HG03280 (cell line): Measurements from ENCODE around the gene STUM.
"Not testable (repeated sequence)": the region's sequence is repeated elsewhere in the genome, so short reads cannot be mapped to it uniquely, and the experiment has no call there.

Source experiments
- ATAC-seq: cut with Tn5 transposase; IDR thresholded peaks from one replicate; pipeline ENCODE4 v1.9.1; 2021; ENCODE audit warnings: mild to moderate bottlenecking, moderate library complexity; ENCODE audit not compliant: unreplicated experiment

STUM gene

GRCh38 chr1:226635456-226635941, 86.9 kb downstream of the STUM start:
- ATAC-seq = no peak

- no peak for ATAC-seq
Observed at GRCh38 chr1:226636847-226637096, 88.2 kb downstream of the STUM start.

- ATAC-seq = no peak
Observed at GRCh38 chr1:226637147-226637935, 88.8 kb downstream of the STUM start.

- ATAC-seq = no peak
Observed at GRCh38 chr1:226638001-226638601, 89.5 kb downstream of the STUM start.

GRCh38 chr1:226638608-226639007, 90.0 kb downstream of the STUM start:
- ATAC-seq = no peak

- not testable (repeated sequence) for ATAC-seq
Observed at GRCh38 chr1:226639206-226639605, 90.6 kb downstream of the STUM start.

- ATAC-seq = no peak
Observed at GRCh38 chr1:226639631-226640061, 91.1 kb downstream of the STUM start.

- ATAC-seq = no peak
Observed at GRCh38 chr1:226640321-226641136, 92.0 kb downstream of the STUM start.

- ATAC-seq = no peak
Observed at GRCh38 chr1:226641671-226642231, 93.2 kb downstream of the STUM start.

- ATAC-seq = no peak
Observed at GRCh38 chr1:226642421-226642820, 93.9 kb downstream of the STUM start.

- peak; percentile 59 for ATAC-seq
Observed at GRCh38 chr1:226643177-226643576, 94.6 kb downstream of the STUM start.

GRCh38 chr1:226643611-226644540, 95.3 kb downstream of the STUM start:
- no peak for ATAC-seq

- no peak for ATAC-seq
Observed at GRCh38 chr1:226644541-226645176, 96.1 kb downstream of the STUM start.

- ATAC-seq = no peak
Observed at GRCh38 chr1:226645279-226645976, 96.9 kb downstream of the STUM start.

- no peak for ATAC-seq
Observed at GRCh38 chr1:226646026-226646869, 97.7 kb downstream of the STUM start.

GRCh38 chr1:226646870-226647449, 98.4 kb downstream of the STUM start:
- ATAC-seq = no peak

GRCh38 chr1:226647719-226648118, 99.2 kb downstream of the STUM start:
- ATAC-seq = no peak

- ATAC-seq = no peak
Observed at GRCh38 chr1:226648421-226648820, 99.9 kb downstream of the STUM start.
